NCI-H82 (cell line): ENCODE results near the gene ANAPC2.

Experiments used
- DNase-seq: peaks from one replicate; lab custom pipeline; 2025; lab: John Stamatoyannopoulos, UW

ANAPC2 gene, protein sequence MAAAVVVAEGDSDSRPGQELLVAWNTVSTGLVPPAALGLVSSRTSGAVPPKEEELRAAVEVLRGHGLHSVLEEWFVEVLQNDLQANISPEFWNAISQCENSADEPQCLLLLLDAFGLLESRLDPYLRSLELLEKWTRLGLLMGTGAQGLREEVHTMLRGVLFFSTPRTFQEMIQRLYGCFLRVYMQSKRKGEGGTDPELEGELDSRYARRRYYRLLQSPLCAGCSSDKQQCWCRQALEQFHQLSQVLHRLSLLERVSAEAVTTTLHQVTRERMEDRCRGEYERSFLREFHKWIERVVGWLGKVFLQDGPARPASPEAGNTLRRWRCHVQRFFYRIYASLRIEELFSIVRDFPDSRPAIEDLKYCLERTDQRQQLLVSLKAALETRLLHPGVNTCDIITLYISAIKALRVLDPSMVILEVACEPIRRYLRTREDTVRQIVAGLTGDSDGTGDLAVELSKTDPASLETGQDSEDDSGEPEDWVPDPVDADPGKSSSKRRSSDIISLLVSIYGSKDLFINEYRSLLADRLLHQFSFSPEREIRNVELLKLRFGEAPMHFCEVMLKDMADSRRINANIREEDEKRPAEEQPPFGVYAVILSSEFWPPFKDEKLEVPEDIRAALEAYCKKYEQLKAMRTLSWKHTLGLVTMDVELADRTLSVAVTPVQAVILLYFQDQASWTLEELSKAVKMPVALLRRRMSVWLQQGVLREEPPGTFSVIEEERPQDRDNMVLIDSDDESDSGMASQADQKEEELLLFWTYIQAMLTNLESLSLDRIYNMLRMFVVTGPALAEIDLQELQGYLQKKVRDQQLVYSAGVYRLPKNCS

DNA sequence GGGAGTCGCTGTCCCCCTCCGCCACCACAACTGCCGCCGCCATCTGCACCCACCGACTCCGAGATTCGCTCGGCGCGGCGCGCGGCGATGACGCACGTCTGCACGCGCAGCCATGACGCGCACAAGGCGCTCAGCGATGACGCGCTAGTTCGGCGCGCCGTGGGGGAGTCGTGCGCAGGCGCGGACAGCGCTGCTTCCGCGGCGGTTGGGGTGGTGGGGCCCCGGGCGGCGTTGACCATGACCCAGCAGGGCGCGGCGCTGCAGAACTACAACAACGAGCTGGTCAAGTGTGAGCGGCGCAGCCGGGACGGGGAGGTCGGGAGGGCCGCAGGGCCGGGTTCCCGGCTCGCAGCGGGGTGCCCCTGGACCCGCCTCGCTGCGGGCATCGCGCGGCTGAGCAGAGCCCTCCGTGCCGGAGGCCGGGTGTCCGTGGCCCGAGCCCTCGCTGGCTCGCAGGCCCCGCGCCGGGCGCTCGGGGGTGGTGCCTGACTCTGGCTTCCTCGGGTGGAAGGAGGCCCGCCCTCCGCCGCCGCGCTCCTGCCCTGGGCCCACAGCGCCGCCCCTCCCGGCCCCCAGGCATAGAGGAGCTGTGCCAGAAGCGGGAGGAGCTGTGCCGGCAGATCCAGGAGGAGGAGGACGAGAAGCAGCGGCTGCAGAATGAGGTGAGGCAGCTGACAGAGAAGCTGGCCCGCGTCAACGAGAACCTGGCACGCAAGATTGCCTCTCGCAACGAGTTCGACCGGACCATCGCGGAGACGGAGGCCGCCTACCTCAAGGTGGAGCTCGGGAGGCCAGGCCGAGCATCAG, at the start of gene ANAPC2, which contains the start of gene SSNA1:
ANAPC2 (minus strand) TSS at position 71 of the 807 bp plus-strand sequence; CDS start at position 43, 28 bp downstream.
SSNA1 (plus strand) TSS at position 187 of the 807 bp plus-strand sequence; CDS start at position 238, 51 bp downstream.
- DNase-seq = peak; percentile 93

DNA sequence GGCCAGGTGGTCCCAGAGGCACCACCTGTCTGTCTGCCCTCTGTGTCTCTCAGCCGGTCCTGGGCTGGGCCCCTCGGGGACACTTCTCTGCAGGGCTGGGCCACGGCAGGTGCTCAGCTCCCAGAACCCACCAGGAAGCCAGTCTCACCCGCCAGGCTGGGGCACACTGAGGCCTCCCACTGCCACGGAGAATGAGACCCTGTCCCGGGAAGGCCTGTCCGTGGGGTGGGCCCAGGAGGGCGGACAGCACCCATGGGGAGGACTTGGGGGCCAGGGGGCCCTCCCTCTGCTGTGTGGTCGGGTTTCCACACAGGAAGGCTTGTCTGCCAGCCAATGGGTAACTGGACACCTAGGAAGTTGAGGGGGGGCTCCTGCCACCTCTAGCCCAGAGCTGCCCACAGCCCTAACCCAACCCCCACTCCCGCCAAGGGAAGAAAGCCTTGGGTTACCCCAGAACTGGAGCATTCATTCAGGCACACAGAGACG, 48.6 kb upstream of the ANAPC2 start:
- no peak for DNase-seq

DNA sequence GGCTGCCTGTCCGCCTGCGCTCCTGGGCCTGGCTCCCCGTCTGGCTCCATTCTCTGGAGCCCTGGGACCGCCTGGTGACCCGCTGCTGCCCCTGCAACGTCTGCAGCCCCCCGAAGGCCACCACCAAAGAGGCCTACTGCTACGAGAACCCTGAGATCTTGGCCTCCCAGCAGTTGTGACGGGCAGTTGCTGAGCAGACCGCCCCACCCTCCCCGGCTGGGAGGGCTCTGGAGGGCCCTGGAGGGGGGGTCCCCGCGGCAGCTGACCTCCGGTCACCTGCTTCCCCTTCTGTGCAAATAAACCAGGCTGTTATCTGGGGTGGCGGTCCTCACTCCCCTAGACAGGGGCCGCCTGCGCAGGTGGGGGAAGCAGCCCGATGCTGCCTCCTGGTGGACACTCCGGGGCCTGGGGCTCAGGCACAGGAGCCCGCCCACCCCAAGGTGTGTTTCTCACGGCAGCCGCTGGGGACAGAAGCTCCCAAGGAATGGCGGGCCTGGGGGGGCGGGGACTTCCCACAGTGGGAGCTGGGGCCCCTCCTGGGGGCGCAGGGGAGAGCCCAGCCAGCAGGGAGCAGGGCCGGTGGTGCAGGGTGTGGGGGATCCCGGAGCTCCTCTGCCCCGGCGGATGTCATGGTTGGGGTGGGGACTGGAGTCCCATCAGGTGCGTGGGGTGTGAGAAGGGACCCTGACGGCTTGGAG, 48.0 kb upstream of the ANAPC2 start:
- DNase-seq = peak; percentile 95

DNA sequence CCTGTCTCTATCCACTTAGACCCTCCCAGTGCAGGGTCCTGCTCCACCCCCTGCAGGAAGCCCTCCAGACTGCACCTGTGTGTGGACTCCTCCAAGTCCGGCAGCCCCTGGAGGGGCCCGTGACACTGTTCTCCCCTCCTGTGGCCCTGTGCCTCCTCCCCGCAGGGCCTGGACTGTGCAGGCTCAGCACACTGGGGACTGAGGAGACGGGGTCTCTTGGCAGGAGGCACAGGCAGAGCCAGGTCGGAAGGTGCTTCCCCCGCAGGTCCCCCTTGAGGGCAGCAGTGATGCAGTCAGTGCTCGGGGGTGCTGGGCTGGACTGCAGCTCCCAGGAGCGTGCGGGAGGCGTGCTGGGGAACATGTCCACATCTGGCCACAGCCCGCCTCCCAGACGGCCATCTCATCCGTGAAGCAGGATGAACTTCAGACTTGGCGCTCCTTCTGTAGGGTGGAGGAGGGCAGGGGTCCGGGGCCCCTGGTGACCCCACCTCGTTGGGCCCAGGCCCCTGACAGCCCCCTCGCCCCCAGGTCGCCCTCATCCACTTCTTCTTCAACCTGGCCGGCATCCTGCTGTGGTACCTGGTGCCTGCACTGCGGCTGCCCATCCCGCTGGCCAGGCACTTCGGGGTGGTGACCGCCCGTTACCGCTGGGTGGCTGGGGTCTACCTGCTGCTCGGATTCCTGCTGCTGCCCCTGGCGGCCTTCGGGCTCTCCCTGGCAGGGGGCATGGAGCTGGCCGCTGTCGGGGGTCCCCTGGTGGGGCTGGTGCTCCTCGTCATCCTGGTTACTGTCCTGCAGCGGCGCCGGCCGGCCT, 47.3 kb upstream of the ANAPC2 start:
- DNase-seq = peak; percentile 34

DNA sequence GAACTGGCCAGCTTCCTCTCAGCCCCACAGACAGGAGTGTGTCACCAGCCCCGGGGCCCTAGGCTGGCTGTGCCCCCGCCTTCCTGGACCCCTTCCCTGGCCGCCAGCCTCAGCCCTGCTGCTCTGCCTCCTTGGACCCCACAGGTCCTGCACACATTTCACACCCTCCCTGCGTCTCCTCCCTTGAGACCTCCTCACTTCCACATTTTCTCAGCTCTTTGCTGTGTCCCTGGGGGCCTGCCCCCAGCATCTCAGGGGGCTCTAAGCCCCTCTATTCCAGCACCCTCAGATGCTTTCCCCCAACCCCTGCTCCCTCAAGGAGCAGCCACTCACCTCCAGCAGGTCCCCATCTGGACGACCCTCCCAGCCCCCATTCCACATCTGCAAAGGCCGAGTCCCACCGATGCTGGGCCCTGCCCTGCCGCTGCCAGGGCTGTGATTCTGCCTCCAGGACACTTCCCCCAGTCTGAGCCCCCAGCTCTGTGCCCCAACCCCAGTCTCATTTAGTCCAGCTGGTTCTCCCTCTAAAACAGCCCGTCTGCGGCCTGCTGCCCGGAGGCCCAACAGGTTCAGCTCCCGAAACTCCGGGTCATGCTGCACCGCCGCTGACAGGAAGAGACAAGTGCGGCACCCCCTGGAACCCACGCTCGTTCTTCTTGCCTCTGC, 46.5 kb upstream of the ANAPC2 start:
- no peak for DNase-seq

DNA sequence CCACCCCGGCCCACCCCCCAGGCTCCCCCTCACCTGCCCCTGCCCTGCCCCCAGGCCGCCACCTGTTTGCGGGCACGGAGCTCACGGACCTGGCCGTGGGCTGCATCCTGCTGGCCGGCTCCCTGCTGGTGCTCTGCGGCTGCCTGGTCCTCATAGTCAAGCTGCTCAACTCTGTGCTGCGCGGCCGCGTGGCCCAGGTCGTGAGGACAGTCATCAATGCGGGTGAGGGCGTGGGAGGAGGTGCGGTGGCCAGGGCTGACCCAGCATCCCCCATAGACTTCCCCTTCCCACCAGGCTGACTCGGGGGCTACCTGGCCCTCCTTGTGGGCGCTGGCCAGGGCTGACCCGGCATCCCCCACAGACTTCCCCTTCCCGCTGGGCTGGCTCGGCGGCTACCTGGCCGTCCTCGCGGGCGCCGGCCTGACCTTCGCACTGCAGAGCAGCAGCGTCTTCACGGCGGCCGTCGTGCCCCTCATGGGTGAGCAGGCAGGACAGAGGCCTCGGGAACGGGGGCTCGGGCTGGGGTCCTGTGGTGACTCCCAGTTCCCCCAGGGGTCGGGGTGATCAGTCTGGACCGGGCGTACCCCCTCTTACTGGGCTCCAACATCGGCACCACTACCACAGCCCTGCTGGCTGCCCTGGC, 45.8 kb upstream of the ANAPC2 start:
- DNase-seq = peak; percentile 22

DNA sequence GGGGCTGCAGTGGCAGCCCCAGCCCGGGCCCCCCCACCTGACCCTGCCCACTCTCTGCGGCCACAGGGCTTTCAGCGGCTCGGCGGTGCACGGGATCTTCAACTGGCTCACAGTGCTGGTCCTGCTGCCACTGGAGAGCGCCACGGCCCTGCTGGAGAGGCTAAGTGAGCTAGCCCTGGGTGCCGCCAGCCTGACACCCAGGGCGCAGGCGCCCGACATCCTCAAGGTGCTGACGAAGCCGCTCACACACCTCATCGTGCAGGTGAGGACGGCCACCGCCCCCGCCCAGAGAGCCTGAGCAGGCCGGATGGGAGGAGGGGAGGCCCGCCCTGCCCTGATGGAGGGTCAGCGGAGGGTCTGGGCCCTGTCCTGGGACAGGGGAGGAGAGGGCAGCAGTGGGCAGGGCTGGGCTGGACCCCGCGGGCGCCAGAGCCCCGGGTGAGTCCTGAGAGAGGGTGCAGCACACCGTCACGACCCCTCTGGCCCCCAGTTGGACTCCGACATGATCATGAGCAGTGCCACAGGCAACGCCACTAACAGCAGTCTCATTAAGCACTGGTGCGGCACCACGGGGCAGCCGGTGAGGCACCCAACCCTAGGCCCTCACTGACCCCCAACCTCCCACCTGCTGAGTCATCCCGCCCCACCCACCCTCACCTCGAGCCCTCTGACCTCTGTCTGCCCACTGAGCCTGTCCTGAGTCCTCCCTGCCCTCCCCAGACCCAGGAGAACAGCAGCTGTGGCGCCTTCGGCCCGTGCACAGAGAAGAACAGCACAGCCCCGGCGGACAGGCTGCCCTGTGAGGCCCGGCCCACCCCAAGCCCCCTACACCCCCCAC, 45.0 kb upstream of the ANAPC2 start:
- no peak for DNase-seq

DNA sequence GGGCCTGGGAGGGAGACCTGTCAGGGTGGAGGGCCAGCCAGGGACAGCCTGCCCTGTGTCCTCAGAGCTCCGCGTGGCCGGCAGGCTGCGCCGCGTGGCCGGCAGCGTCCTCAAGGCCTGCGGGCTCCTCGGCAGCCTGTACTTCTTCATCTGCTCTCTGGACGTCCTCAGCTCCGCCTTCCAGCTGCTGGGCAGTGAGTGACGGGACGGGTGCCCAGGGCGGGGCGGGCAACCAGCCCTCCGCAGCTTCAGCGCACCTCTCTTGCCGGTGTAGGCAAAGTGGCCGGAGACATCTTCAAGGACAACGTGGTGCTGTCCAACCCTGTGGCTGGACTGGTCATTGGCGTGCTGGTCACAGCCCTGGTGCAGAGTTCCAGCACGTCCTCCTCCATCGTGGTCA, 44.1 kb upstream of the ANAPC2 start:
- no peak for DNase-seq

DNA sequence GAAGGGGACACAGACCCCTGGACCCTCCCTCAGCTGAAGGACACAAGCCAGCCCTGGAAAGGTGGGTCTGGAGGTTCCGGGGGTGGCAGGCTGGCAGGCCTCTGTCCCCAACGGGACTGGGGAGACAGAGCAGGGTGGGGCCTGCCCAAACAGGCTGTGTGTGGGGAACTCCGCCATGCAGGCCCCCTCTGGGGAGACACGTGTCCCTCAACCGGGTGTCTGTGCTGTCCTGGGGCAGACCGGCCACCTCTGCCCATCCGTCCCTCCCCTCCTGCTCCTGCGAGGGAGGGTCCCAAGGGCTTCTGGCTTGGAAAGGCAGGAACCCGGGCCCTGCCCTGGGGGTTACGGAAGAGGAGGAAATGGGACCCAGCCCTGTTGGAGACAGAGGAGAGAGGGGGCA, 43.7 kb upstream of the ANAPC2 start:
- no peak for DNase-seq

DNA sequence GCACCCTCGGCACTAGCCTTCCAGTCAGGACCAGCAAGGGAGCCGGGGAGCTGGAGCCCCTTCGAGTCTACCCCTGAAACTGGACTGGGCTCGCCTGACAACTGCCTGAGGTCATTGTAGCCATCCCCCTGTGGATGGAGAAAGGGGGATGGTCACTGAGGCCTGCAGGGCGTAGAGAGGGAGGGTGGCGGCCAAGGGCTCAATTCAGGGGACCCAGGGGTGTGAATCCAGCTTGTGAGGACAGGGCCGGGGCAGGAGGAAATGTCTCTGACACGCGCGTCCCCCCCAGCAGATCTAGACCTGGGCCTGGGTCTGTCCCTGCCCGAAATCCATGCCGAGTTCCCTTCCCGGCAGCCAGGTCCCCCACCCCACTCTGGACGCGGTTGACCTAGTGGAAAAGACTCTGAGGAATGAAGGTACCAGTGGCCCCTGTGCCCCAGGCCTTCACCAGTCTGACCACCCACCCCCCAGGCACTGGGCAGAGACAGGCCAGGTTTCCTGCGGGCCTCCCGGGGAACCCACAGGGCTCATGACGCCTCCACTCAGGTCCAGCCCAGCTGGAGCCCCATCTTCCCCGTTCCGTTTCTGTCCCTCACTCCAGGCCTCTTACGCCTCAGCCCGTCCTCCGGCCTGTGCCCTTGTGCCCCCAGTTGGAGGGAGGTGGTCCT, 43.1 kb upstream of the ANAPC2 start:
- no peak for DNase-seq

DNA sequence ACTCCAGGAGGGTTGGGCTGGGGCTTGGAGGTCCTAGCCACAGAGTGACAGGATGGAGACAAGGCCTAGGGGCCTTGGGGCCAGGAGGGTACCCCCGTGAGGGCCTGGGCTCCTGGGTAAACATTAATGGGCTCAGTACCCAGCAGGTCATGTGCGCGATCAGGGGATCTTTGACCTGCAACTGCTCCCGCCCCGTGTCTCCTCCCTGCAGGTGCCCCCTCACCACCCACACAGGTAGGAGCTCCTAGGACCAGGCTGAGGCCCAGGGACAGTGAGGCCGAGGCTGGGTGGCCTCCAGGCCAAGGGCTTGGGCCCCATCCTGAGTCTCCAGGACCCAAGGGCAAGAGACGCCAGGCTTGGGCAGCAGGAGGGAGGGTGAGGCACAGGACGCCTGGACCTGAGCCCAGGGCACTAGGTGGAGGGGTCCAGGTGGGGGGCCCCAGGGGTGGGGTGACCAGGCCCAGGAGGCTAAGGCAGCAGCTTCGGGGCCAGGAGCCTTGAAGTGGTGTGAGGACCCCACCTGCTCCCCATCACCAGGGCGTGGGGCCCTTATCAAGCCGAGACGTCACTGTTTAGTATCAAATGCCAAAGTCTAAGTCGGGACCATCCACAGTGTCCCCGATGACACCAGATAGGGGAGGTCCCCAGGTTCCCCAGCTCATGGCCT, 42.5 kb upstream of the ANAPC2 start, which contains the start of gene SLC34A3:
SLC34A3 (plus strand) TSS at position 197 of the 667 bp plus-strand sequence. CDS start 802 bp downstream, outside the sequence.
- DNase-seq = no peak

DNA sequence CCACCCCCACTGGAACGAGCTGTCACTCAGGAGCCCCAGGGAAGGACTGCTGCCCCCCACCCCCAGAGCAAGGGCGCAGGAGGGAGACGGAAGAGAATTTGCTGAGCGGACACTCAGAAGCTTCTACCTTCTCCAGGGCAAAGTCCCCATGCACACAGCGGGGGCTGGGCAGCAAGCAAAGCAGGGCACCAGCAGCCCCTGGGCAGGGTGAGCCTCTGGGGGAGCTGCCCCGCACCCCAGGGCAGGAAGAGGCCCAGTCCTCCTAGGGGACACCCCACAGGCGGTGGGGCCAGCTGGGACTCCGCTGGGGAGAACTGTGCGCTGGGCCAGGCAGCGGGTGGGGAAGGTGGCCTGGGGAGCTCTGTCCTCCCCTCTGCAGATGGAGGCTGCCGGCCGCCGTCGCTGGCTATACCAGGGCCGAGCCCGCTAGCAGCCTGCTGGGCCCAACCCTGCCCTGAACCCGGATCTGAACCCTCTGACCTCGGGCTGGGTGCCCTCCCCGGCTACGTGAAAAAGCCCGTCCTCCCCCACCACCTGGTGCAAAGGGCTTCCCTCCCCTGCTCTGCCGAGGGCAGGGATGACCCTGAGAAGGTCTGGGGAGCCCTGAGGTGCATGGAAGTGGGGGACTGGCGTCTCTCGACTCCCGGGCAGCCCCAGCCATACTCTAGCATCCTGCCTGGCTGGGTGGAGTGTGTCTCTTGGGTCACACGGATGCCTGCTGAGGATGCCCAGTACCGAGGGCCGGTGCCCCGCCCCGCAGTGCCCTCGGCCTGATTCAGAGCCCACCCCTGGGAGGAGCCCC, 41.7 kb upstream of the ANAPC2 start:
- no peak for DNase-seq

DNA sequence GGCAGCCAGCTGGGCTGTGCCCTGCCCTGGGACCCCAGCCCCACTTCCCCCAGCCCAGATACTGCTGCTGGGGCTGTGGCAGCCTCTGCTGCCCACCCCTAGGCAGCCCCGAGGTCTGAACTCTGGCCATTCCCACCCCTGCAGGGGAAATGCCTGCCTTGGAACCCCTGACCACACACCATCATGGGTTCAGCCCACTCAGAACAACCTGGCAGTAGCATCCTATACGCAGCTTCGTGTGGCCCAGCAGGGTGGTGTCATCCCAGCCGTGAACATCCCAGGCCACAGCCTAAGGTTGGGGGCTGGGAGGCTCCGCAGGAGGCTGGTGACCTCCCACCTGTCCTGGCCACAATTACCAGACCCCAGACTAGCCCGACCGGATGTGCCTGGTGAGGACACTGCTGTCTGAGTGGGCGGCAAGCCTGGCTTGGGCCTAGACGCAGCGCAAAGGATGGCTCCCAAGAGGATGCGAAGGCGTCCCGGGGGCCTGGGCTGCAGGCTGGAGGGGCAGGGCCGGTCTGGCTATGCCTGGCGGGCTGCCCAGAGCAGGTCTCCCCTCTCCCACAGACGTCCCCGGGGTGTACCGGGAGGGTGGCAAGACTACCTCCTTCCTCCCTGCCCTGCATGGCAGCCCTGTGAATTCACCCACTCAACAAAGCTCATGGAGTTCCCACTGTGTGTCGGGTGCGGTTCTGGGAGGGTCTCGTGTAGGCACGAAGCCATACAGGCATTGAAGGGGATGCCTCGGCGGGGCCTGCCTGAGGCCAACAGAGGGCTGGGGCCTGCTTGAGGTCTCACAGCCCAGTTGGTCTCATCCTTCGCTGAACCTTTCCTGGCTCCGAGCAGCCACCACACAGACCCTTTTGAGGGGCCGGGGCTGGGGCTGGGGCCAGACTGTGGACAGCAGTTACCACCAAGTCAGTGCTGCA, 40.9 kb upstream of the ANAPC2 start:
- no peak for DNase-seq

DNA sequence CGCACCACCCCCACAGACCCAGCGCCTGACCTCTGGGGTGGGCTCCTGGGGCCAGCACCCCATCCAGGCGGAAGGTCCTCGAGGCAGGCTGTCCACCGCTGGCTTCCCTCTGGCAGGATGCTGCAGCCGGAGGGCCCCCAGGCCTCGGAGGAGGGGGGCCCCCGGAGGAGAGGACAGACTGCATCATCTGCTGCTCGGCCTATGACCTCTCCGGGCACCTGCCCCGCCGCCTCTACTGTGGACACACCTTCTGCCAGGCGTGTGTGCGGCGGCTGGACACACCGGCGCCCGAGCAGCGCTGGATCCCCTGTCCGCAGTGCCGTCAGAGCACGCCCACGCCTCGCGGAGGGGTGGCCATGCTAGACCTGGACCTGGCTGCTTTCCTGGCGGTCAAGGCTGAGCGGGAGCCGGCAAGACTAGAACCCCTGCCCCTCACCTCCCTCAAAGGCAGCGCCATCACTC, 40.2 kb upstream of the ANAPC2 start:
- DNase-seq = no peak

DNA sequence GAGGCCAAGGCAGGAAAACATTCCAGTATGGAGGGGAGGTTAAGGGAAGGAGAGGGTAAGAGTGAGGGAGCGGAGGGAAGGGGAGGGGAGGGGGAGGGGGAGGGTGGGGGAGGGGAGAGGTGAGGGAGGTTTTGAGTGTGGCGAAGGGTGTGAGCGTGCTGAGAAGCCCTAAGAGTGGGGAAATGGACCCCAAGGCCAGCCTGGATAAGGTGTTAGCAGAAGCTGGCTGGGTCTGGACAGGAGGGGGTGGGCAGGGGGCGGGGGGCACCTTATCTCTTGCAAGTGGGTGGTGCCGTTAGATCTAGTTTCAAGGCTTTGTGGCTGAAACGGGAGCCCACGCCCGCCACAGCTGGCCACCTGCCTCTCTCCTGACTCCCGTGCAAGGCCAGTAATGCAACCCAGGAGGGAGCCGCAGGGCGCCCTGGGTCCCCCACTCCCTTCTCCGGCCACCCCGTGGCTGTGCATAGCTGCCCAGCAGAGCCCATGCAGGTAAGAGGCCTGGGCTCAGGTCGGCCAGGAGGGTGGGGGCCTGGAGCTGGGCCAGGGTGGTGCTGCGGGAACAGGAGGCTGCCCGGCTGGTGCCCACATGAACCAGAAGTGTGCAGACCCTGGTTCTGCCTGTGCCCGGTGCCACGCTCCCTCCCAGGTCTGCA, 39.6 kb upstream of the ANAPC2 start:
- DNase-seq = no peak
